Mucosa of stomach (tissue), 1 donor: ENCODE measurements around the gene SNX33.
"Not testable (repeated sequence)": the region's sequence is repeated elsewhere in the genome, so short reads cannot be mapped to it uniquely, and the experiment has no call there.

ENCODE experiments used
- H3K27me3 ChIP-seq: one replicate; pipeline ENCODE4 v1.7.0; 2013; ENCODE audit warnings: mild to moderate bottlenecking, low read length; ENCODE audit not compliant: control insufficient read depth, insufficient read depth
- H3K36me3 ChIP-seq: one replicate; pipeline ENCODE4 v1.7.0; 2013; ENCODE audit warnings: low read length; ENCODE audit not compliant: control insufficient read depth, insufficient read depth
- H3K4me1 ChIP-seq: one replicate; pipeline ENCODE4 v1.7.0; 2013; ENCODE audit warnings: mild to moderate bottlenecking, low read length; ENCODE audit not compliant: control insufficient read depth, insufficient read depth
- H3K4me3 ChIP-seq: one replicate; pipeline ENCODE4 v1.7.0; 2013; ENCODE audit warnings: low read length
- H3K9ac ChIP-seq: one replicate; pipeline ENCODE4 v1.7.0; 2013; ENCODE audit warnings: mild to moderate bottlenecking, low read length, moderate library complexity
- H3K9me3 ChIP-seq: one replicate; pipeline ENCODE4 v1.7.0; 2013; ENCODE audit warnings: mild to moderate bottlenecking, low read length, moderate library complexity; ENCODE audit not compliant: control insufficient read depth
- donor health status: Pancreatic carcinoma.

The SNX33 gene

GRCh38 chr15:75702436-75702835 is 54.7 kb downstream of the SNX33 start:
- H3K4me1 ChIP-seq, result peaks cover 17% of the 10 kb centered on the region
- no peak overlapping the region for H3K4me3 ChIP-seq
- no peaks in the 10 kb centered on the region for H3K9me3 ChIP-seq
- H3K36me3 ChIP-seq, result no peaks in the 10 kb centered on the region
- no peak overlapping the region for H3K9ac ChIP-seq
- peaks cover 4% of the 10 kb centered on the region for H3K27me3 ChIP-seq

GRCh38 chr15:75703440-75704262 is 55.9 kb downstream of the SNX33 start:
- H3K4me1 ChIP-seq, result peaks cover 17% of the 10 kb centered on the region
- H3K4me3 ChIP-seq, H3K9me3 ChIP-seq, H3K27me3 ChIP-seq, H3K36me3 ChIP-seq, H3K9ac ChIP-seq: not testable (repeated sequence)

DNA sequence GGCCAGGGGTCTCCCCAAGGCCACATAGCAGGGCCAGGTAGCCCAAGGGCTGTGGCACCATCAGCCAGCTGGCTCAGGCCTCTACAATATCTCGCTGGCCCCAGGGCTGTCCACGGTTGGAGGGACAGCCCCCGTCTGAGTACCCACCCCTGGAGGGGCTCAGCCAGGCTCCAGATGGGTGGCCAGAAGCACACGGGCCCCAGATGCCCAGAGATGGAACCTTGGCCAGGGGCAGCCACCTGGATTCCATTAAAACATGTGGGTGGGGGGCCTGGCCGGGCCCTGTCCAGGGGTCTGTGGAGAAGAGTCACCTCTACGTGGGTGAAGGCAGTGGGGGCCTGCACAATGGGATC is 56.5 kb downstream of the SNX33 start:
- H3K36me3 ChIP-seq, result no peaks in the 10 kb centered on the region
- no peak overlapping the region for H3K4me3 ChIP-seq
- no peak overlapping the region for H3K9ac ChIP-seq
- no peaks in the 10 kb centered on the region for H3K27me3 ChIP-seq
- peaks cover 16% of the 10 kb centered on the region for H3K4me1 ChIP-seq
- no peaks in the 10 kb centered on the region for H3K9me3 ChIP-seq

DNA sequence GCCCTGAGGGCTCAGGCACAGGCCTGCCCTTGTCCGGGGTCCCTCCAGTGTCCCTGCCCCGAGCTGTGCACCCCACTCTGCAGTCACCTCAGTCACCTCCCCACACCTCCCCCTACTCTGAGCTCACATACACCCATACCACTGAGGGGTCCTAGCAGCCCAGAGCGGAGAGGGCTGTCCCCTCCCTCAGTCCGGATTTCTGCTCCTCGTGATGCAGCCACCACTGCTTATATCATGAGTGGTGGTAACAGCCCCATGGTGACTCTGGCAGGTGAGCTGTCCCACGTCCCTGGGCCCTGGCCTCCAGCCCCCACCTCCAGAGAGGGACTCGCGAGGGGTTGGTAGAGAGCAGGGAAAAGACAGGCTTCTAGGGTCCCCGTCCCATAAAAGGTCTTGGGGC is 56.9 kb downstream of the SNX33 start:
- Histone ChIP-seq H3K9ac (no peak overlapping the region), H3K4me1 (peaks cover 12% of the 10 kb centered on the region), H3K27me3 (no peaks in the 10 kb centered on the region), H3K4me3 (no peak overlapping the region), H3K9me3 (no peaks in the 10 kb centered on the region), H3K36me3 (no peaks in the 10 kb centered on the region)

GRCh38 chr15:75705375-75705774 is 57.7 kb downstream of the SNX33 start:
- not testable (repeated sequence) for H3K36me3 ChIP-seq, H3K9ac ChIP-seq, H3K27me3 ChIP-seq, H3K4me1 ChIP-seq, H3K4me3 ChIP-seq, H3K9me3 ChIP-seq

DNA sequence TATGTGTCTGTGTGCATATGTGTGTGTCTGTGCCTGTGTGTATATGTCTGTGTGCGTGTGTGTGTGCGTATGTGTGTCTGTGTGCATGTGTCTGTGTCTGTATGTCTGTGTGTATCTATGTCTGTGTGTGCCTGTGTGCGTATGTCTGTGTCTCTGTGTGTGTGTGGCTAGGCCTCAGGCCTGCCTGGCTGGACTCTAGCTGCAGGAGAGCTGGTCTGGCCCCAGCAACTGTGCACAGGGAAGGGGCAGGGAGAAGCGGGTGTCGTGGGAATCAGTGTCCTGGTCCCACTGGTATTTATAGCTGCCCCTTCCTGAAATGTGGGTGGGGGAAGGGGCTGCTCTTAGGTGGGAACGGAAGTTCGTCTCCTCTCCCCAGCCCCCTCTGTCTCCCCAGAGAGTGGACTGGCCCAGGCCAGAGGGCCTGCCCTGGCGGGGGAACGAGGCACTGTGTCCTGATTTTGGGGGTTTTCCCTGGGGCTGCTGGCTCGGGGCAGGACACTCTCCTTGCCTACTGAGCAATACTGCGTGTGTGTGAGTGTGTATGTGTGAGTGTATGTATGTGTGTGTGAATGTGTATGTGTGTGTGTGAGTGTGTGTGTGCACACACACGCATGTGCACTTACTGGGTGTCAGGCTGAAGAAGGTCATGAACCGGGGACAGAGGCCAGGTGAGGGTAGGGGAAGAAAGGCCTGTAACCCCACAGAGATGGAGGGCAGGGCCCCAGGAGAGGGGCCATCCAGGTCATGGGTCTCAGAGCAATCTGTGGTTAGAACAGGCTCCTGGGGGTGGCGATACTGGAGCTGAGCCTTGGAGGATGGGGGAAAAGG is 58.4 kb downstream of the SNX33 start:
- no peaks in the 10 kb centered on the region for H3K36me3 ChIP-seq
- no peaks in the 10 kb centered on the region for H3K9me3 ChIP-seq
- no peak overlapping the region for H3K9ac ChIP-seq
- H3K4me1 ChIP-seq, result peaks cover under 1% of the 10 kb centered on the region
- no peak overlapping the region for H3K4me3 ChIP-seq
- H3K27me3 ChIP-seq, result no peaks in the 10 kb centered on the region

GRCh38 chr15:75706682-75706954 is 58.9 kb downstream of the SNX33 start:
- Histone ChIP-seq H3K36me3 (no peaks in the 10 kb centered on the region), H3K4me3 (no peak overlapping the region), H3K27me3 (no peaks in the 10 kb centered on the region), H3K9ac (no peak overlapping the region), H3K4me1 (no peaks in the 10 kb centered on the region), H3K9me3 (no peaks in the 10 kb centered on the region)

GRCh38 chr15:75709458-75709857 is 61.7 kb downstream of the SNX33 start:
- H3K9me3 ChIP-seq, H3K36me3 ChIP-seq, H3K9ac ChIP-seq, H3K4me3 ChIP-seq, H3K27me3 ChIP-seq: not testable (repeated sequence)
- peaks cover 24% of the 10 kb centered on the region for H3K4me1 ChIP-seq

GRCh38 chr15:75710874-75711273 is 63.2 kb downstream of the SNX33 start:
- H3K4me3 ChIP-seq, H3K36me3 ChIP-seq, H3K9me3 ChIP-seq, H3K9ac ChIP-seq, H3K27me3 ChIP-seq: not testable (repeated sequence)
- H3K4me1 ChIP-seq, result peaks cover 37% of the 10 kb centered on the region

DNA sequence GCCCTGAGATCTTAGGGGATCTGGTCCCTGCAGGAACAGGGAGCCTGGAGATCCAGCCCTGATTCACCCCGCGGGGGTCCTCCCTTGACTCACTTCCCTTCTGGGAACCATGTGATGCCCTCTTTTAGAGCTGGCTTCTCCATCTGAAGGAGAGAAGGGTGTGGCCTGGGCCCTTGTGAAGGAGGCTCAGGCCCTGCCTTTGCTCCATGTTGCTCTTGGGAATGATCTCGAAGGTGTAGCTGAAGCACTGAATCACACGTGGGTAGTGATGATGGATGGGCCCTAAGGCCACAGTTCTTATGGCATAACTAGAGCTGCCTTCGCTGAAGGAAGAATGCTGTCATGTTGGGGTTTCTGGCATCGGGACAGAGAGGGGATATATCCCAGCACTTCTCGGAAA is 63.8 kb downstream of the SNX33 start:
- not testable (repeated sequence) for H3K9me3 ChIP-seq, H3K4me3 ChIP-seq, H3K27me3 ChIP-seq, H3K9ac ChIP-seq, H3K36me3 ChIP-seq
- H3K4me1 ChIP-seq, result peaks cover 38% of the 10 kb centered on the region
